ENCODE measurements around the gene GLCCI1. TPM values are rescaled to one million over a fixed set of nuclear protein-coding genes. Genes with fewer than 3 reads are reported as not detected.

The GLCCI1 gene
- 10 to 100 TPM; 31.5 to 33.2 TPM for total RNA-seq
- polyA plus RNA-seq, result 10 to 100 TPM in 2 of 3 donors, 1 to 10 TPM in 1; 9.0 to 30.8 (median 14.7) TPM
- 9.3 to 28.3 (median 18.9) reads per million in 6 experiments for total RNA-seq

DNA sequence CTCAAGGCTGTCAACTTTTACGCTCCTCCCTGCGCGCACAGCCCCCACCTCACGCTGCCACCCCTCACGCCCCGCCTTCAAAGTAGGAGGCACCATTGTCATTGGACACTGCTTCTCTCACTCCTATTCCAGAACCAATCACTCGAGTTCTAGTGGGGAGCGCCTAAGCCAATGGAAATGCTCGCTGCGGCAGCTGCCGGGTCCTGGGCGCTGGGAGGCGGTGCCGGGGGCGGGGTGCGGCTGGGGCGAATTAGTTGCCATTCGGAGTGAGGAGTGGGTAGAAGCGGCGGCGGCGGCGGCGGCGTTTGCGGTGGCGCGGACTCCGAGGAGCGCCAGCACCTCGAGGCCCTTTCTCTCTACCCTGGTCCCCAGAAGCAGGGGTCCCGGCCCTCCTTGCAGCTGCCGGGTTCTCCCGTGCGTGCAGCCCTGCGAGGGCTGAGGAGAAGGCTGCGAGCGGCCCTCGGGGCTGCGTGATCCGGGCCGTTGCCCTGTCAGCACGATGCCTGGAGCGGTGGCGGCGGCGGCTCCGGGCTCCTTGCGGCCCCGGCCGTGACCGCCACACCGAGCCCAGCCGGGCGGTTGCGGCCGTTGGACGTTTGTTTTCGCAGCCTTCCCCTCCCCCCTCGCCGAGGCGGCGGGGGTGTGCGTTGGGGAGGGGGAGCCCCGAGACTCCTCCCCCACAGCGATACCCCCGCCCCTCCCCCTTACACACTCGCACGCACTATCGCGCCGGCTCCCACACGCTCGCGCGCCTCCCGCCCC is at the start of gene GLCCI1:
TSS of gene GLCCI1 (plus strand) at position 253 of the 762 bp plus-strand sequence. CDS start 555 bp downstream, outside the sequence.
- Mint-ChIP-seq H3K9me3 (no peaks in the 10 kb centered on the region), H3K4me3 (peak within 1 kb of the TSS in 9 of 10 donors; percentile 86 to 99 (median 97)), H3K27ac (peak within 1 kb of the TSS; percentile 89 to 98 (median 93)), H3K36me3 (no peaks in the 10 kb centered on the region), H3K27me3 (no peaks in the 10 kb centered on the region), H3K4me1 (peaks cover 11 to 36% (median 34%) of the 10 kb centered on the region in 4 donors)
- ATAC-seq, result peak; percentile 88 to 91
- POLR2A ChIA-PET, result interaction anchor here (0.7 to 5.8 kb wide), 25 partner anchors 8 to 811 kb away, joined by 3 to 39 read pairs (median 5); partner anchors contain the start of gene UMAD1
- DNase-seq, result peak; percentile 93 to 97 (median 95)

DNA sequence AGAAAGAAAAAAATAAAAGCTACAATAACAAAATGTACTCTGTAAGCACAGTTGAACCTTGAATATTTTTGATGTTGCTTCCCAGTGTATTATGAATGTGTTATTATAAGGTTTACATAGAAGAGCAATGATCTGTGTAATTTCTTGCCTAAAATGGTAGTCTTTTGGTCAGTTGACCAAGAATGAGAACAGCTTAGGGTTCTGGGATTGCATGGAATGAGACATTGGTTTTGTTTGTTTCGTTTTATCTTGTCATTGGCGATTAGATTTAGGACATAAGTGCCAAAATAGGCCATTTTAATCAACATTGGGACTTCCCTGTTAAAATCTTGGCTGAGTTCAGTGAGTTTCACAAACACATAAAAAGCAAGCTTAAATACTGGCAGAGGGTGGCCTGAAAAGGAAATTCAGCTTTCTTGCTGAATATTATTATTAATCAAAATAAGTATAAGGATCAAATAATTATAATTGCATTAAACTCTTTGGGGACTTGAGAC is 49.1 kb upstream of the GLCCI1 start:
- H3K4me1 Mint-ChIP-seq, result peaks cover 12 to 41% (median 17%) of the 10 kb centered on the region in 4 donors
- POLR2A ChIA-PET, result interaction anchor here (1.7 kb wide), 1 partner anchor 49 kb away, joined by 5 read pairs; the partner anchor contains the start of gene GLCCI1

DNA sequence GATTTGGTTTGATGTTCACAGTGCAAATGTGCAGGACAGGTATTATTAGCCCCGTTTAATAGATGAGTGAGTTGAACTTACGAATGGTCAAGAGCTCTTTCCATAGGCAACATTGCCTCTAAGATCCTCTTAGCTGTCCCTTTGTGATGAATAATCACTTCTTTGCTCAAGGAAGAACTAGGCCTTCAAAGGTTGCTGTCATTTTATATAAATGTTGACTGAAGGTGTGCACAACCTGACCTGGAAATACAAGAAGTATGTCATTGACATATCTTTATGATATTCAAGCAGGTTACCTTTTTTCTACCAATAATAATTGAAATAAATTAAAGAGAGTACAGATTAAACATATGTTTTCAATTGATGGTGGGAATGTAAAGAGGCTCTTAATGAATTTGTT is 48.5 kb upstream of the GLCCI1 start:
- peak overlapping the region in 1 of 10 donors; percentile 48 for H3K4me3 Mint-ChIP-seq
- POLR2A ChIA-PET, result interaction anchor here (1.7 kb wide), 1 partner anchor 48 kb away, joined by 5 read pairs; the partner anchor contains the start of gene GLCCI1
- H3K9me3 Mint-ChIP-seq, result no peaks in the 10 kb centered on the region
- no peaks in the 10 kb centered on the region for H3K36me3 Mint-ChIP-seq
- no peaks in the 10 kb centered on the region for H3K27me3 Mint-ChIP-seq
- peaks cover 13 to 43% (median 19%) of the 10 kb centered on the region in 4 donors for H3K4me1 Mint-ChIP-seq
- peak overlapping the region in 1 of 10 donors; percentile 51 for H3K27ac Mint-ChIP-seq
- no peak for ATAC-seq
- no peak for DNase-seq

More for the DNA sequence above, 49.1 kb upstream of the GLCCI1 start:
- ATAC-seq, result no peak
- Mint-ChIP-seq H3K4me3 (no peak overlapping the region), H3K36me3 (peaks cover 0 to under 1% (median 0%) of the 10 kb centered on the region in 3 donors), H3K27ac (no peak overlapping the region), H3K9me3 (no peaks in the 10 kb centered on the region), H3K27me3 (no peaks in the 10 kb centered on the region)
- no peak for DNase-seq

- no peaks in the 10 kb centered on the region for H3K36me3 Mint-ChIP-seq
- H3K27me3 Mint-ChIP-seq, result no peaks in the 10 kb centered on the region
- ATAC-seq (peak; percentile 28 to 44), DNase-seq (no peak)
- H3K27ac Mint-ChIP-seq, result peak overlapping the region in 4 of 10 donors; percentile 11 to 75 (median 34)
- peak overlapping the region in 9 of 10 donors; percentile 34 to 73 (median 46) for H3K4me3 Mint-ChIP-seq
- no peaks in the 10 kb centered on the region for H3K9me3 Mint-ChIP-seq
- POLR2A ChIA-PET, result interaction anchor here (1.7 kb wide), 1 partner anchor 48 kb away, joined by 5 read pairs; the partner anchor contains the start of gene GLCCI1
- H3K4me1 Mint-ChIP-seq, result peaks cover 13 to 43% (median 19%) of the 10 kb centered on the region in 4 donors
Measured at GRCh38 chr7:7920481-7920880, 48.1 kb upstream of the GLCCI1 start.

DNA sequence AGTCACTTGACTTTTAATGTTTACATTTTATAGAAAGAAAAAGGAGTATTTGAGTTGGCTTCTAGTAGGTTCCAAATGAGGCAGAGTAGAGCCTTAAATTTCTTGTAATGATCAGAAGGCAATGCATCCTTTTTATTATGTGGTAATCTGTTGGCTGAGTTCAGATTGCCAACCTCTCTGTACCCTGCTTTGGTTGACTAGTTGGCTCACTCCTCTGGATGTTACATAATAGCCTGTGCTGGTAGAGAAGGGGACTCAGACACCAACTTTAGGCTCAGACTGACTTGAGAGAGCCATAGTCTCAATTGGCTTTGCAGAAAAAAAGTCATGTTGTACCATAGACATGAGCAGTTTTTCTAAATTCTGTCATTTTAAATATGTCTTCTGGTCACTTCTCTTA is 46.8 kb upstream of the GLCCI1 start:
- DNase-seq (no peak), ATAC-seq (no peak)
- Mint-ChIP-seq H3K27ac (no peak overlapping the region), H3K4me1 (peaks cover 13 to 43% (median 19%) of the 10 kb centered on the region in 4 donors), H3K27me3 (no peaks in the 10 kb centered on the region), H3K9me3 (no peaks in the 10 kb centered on the region), H3K36me3 (no peaks in the 10 kb centered on the region), H3K4me3 (no peak overlapping the region)
- POLR2A ChIA-PET, result no interaction called here

DNA sequence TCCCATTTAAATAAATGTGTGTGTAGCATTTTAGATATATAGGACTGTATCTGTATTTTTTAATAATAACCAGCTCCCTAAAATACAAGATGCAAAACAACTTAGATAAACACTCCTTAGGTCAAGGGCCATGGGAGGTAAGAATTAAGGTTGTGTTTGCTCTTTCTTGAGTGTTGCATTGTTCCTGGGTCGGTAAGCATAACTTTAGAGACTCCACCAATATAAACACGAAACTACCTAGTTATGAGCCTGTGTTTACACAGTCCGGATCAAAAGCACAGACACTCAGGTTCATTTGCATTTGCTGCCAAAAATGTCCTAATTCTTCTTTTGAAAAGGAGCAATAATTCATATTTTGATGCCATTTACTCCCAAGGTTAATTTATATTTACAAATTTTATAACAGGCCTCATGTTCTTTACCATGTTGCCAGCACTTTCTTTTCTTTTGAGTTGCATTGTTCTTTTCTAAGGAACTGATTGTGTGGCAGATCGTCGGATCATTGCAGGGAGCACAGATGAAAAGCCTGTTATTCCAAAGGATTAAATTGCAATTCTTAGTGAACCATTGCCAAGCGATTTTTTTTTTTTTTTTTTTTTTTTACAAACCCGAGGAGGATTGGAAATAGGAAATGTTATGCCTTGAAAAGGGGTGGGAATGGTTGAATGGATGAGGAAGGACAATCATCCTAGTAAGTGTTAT is 45.8 kb upstream of the GLCCI1 start:
- no peak for DNase-seq
- no peaks in the 10 kb centered on the region for H3K36me3 Mint-ChIP-seq
- H3K27me3 Mint-ChIP-seq, result no peaks in the 10 kb centered on the region
- H3K27ac Mint-ChIP-seq, result no peak overlapping the region
- H3K9me3 Mint-ChIP-seq, result no peaks in the 10 kb centered on the region
- H3K4me1 Mint-ChIP-seq, result peaks cover 13 to 43% (median 19%) of the 10 kb centered on the region in 4 donors
- no peak overlapping the region for H3K4me3 Mint-ChIP-seq
- POLR2A ChIA-PET, result no interaction called here
- no peak for ATAC-seq

- Mint-ChIP-seq H3K9me3 (no peaks in the 10 kb centered on the region), H3K27me3 (no peaks in the 10 kb centered on the region), H3K4me3 (peak overlapping the region in 4 of 10 donors; percentile 3 to 5 (median 4)), H3K27ac (peak overlapping the region in 1 of 10 donors; percentile 14), H3K36me3 (no peaks in the 10 kb centered on the region), H3K4me1 (peaks cover 13 to 41% (median 19%) of the 10 kb centered on the region in 4 donors)
- no peak for DNase-seq
- POLR2A ChIA-PET, result no interaction called here
- no peak for ATAC-seq
Measured at GRCh38 chr7:7923818-7924217, 44.8 kb upstream of the GLCCI1 start.

DNA sequence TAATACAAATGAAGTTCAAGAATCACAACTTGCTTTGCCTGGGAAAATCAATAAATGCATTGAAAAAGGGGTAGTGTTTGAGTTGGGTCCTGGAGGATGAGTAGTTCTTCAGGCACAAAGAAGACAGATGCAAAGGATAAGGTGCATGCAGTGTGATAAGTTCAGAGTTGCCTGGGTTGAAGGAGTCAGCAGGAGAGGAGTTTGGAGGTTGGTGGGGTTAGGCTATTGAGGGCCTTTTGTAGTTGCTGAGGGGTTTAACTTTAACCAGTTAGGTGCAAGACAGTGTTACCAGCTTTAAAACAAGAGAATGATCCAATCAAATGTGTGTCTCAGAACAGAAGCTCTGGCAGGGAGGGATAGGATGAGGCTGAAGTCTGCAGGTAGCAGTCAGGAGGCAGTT is 44.3 kb upstream of the GLCCI1 start:
- Mint-ChIP-seq H3K4me3 (no peak overlapping the region), H3K9me3 (no peaks in the 10 kb centered on the region), H3K4me1 (peaks cover 13 to 37% (median 19%) of the 10 kb centered on the region in 4 donors), H3K27ac (peak overlapping the region in 2 of 10 donors; percentile 14 to 21), H3K36me3 (no peaks in the 10 kb centered on the region), H3K27me3 (no peaks in the 10 kb centered on the region)
- no peak for DNase-seq
- POLR2A ChIA-PET, result no interaction called here
- ATAC-seq, result no peak

GRCh38 chr7:7931626-7932025 is 37.0 kb upstream of the GLCCI1 start:
- POLR2A ChIA-PET, result no interaction called here
- Mint-ChIP-seq H3K36me3 (no peaks in the 10 kb centered on the region), H3K4me1 (peaks cover 0 to 7% (median 2%) of the 10 kb centered on the region in 4 donors), H3K27me3 (no peaks in the 10 kb centered on the region), H3K27ac (no peak overlapping the region), H3K4me3 (no peak overlapping the region), H3K9me3 (no peaks in the 10 kb centered on the region)
- no peak for ATAC-seq
- DNase-seq, result no peak

- no peak overlapping the region for H3K4me3 Mint-ChIP-seq
- no peak overlapping the region for H3K27ac Mint-ChIP-seq
- no peaks in the 10 kb centered on the region for H3K36me3 Mint-ChIP-seq
- peaks cover 0 to 7% (median 2%) of the 10 kb centered on the region in 4 donors for H3K4me1 Mint-ChIP-seq
- no peak for DNase-seq
- no peak for ATAC-seq
- POLR2A ChIA-PET, result no interaction called here
- no peaks in the 10 kb centered on the region for H3K9me3 Mint-ChIP-seq
- no peaks in the 10 kb centered on the region for H3K27me3 Mint-ChIP-seq
Measured at GRCh38 chr7:7932553-7932952, 36.0 kb upstream of the GLCCI1 start.

DNA sequence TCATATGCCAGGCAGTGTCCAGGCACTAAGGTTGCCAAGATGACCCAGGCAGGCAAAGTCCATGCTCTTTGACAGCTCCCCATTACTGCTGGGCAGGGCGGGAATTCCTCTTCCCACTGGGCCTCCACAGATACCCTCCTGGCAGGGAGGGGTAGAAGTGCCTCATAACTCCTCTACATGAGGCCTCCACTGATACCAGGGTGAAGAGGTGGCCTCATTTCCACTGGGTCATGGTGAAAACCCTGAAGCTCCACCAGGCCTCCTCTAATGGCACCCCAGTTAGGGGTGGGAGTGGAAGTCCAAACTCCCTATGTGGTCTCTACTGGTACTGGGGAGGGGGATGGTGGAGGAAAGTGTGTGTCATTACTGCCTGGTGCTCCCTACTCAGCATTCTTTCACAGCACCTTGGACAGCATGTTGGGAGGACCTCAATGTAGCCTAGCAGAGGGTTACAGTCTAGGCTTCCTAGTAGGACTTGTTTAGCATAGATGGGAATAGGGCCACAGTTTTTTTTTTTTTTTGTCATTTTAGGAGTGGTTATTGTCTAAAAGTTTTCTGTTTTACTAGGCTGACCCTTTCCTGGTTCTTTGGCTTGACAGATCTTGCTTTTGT is 34.6 kb upstream of the GLCCI1 start:
- POLR2A ChIA-PET, result interaction anchor here (0.6 kb wide), 1 partner anchor 36 kb away, joined by 3 read pairs; no protein-coding TSS in a partner anchor
- Mint-ChIP-seq H3K9me3 (no peaks in the 10 kb centered on the region), H3K27me3 (no peaks in the 10 kb centered on the region), H3K4me1 (peaks cover 0 to 7% (median 2%) of the 10 kb centered on the region in 4 donors), H3K36me3 (no peaks in the 10 kb centered on the region), H3K4me3 (no peak overlapping the region), H3K27ac (no peak overlapping the region)
- ATAC-seq (no peak), DNase-seq (no peak)

DNA sequence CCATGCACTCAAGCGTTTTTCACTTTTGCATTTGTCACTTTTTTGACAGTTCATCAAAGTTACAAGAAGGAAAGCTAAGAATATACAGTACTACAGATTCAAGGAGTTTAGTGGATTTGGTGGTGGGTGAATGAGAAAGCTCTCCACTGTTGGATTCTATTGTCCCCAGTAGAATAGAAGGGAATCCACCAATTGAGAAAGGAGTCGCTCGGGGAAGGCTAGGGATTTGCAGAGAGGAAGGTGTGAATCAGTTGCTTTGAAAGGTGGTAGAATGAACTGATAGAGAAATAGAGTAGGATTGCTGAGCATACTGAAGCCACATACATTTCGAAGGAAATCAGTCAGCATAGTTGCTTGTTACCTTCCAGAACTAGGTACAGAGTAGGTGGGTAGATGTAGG is 33.7 kb upstream of the GLCCI1 start:
- H3K4me3 Mint-ChIP-seq, result no peak overlapping the region
- H3K9me3 Mint-ChIP-seq, result no peaks in the 10 kb centered on the region
- no peak for ATAC-seq
- DNase-seq, result no peak
- H3K27me3 Mint-ChIP-seq, result no peaks in the 10 kb centered on the region
- no peak overlapping the region for H3K27ac Mint-ChIP-seq
- H3K4me1 Mint-ChIP-seq, result peaks cover 0 to 7% (median 2%) of the 10 kb centered on the region in 4 donors
- no peaks in the 10 kb centered on the region for H3K36me3 Mint-ChIP-seq
- POLR2A ChIA-PET, result no interaction called here

All from naive thymus-derived CD8-positive, alpha-beta T cell (primary cell).